Activated naive CD4-positive, alpha-beta T cell treated with anti-CD3 and anti-CD28 coated beads, Interleukin-2, amount 50 U/mL, for 72 hours (primary cell): ENCODE data around the gene ARL6IP1. TPM values are rescaled to one million over a fixed set of nuclear protein-coding genes. Genes with fewer than 3 reads are reported as not detected.

Source experiments
- ATAC-seq, 2 donors: fragments of 150-1000 bp; cut with Tn5 transposase; 2 replicates each; pipeline ENCODE4 v1.10.0; 2021; ENCODE audit warnings: mild to moderate bottlenecking in 2 of 2, moderate library complexity in 2 of 2
- DNase-seq, 2 donors: peaks; one replicate each; pipeline ENCODE4 v3.0.0; 2021 to 2022; ENCODE audit warnings: low spot score in 2 of 2
- H3K27ac Mint-ChIP-seq, 2 donors: one replicate each; pipeline ENCODE4 v1.8.0; 2022; ENCODE audit warnings: mild to moderate bottlenecking in 2 of 2, mixed read lengths in 2 of 2
- H3K36me3 Mint-ChIP-seq, 2 donors: one replicate each; pipeline ENCODE4 v1.8.0; 2022; ENCODE audit warnings: mixed read lengths in 2 of 2
- H3K9me3 Mint-ChIP-seq, 2 donors: one replicate each; pipeline ENCODE4 v1.8.0; 2022; ENCODE audit warnings: mixed read lengths in 2 of 2
- total RNA-seq, 2 donors: library from RNA; stranded (reverse); gene quantifications; one replicate each; pipeline ENCODE4 v1.2.3, GENCODE V29; 2022

The ARL6IP1 gene
- 100 to 1,000 TPM; 116 to 164 TPM for total RNA-seq

- peak; percentile 98 to 99 for DNase-seq
- peaks cover 20 to 45% of the 10 kb centered on the region in 2 donors for H3K36me3 Mint-ChIP-seq
- peak; percentile 94 to 96 for ATAC-seq
- H3K9me3 Mint-ChIP-seq = no peaks in the 10 kb centered on the region
- peak within 1 kb of the TSS; percentile 98 to 99 for H3K27ac Mint-ChIP-seq
These were observed at the start of gene ARL6IP1 for GRCh38 chr16:18801145-18801972. TSS of gene ARL6IP1 (minus strand) at chr16:18801549. CDS start at chr16:18801466, 83 bp downstream.

GRCh38 chr16:18846416-18846815 is 45.1 kb upstream of the ARL6IP1 start:
- ATAC-seq = no peak
- Mint-ChIP-seq H3K36me3 (peaks cover 13 to 19% of the 10 kb centered on the region in 2 donors), H3K27ac (peak overlapping the region in 1 of 2 donors; percentile 68), H3K9me3 (no peaks in the 10 kb centered on the region)
- DNase-seq = no peak

GRCh38 chr16:18842565-18842964 is 41.2 kb upstream of the ARL6IP1 start:
- Mint-ChIP-seq H3K9me3 (no peaks in the 10 kb centered on the region), H3K27ac (peak overlapping the region; percentile 38 to 82), H3K36me3 (peaks cover 20 to 27% of the 10 kb centered on the region in 2 donors)
- no peak for DNase-seq
- no peak for ATAC-seq

GRCh38 chr16:18841833-18842525 is 40.6 kb upstream of the ARL6IP1 start:
- peak overlapping the region; percentile 38 to 82 for H3K27ac Mint-ChIP-seq
- peaks cover 20 to 31% of the 10 kb centered on the region in 2 donors for H3K36me3 Mint-ChIP-seq
- DNase-seq (no peak), ATAC-seq (no peak)
- no peaks in the 10 kb centered on the region for H3K9me3 Mint-ChIP-seq

GRCh38 chr16:18839555-18839954 is 38.2 kb upstream of the ARL6IP1 start:
- no peaks in the 10 kb centered on the region for H3K9me3 Mint-ChIP-seq
- peak overlapping the region in 1 of 2 donors; percentile 53 for H3K27ac Mint-ChIP-seq
- DNase-seq (no peak), ATAC-seq (no peak)
- H3K36me3 Mint-ChIP-seq = peaks cover 30 to 48% of the 10 kb centered on the region in 2 donors

GRCh38 chr16:18836702-18837101 is 35.4 kb upstream of the ARL6IP1 start:
- Mint-ChIP-seq H3K9me3 (no peaks in the 10 kb centered on the region), H3K27ac (peak overlapping the region; percentile 35 to 92)
- ATAC-seq = peak; percentile 90 to 94

GRCh38 chr16:18834864-18835263 is 33.5 kb upstream of the ARL6IP1 start:
- Mint-ChIP-seq H3K9me3 (no peaks in the 10 kb centered on the region), H3K36me3 (peaks cover 36 to 48% of the 10 kb centered on the region in 2 donors), H3K27ac (peak overlapping the region in 1 of 2 donors; percentile 35)
- DNase-seq (no peak), ATAC-seq (no peak)

More at GRCh38 chr16:18836702-18837101, 35.4 kb upstream of the ARL6IP1 start:
- peaks cover 34 to 44% of the 10 kb centered on the region in 2 donors for H3K36me3 Mint-ChIP-seq
- DNase-seq = no peak

- DNase-seq (no peak), ATAC-seq (no peak)
- Mint-ChIP-seq H3K36me3 (peaks cover 38 to 48% of the 10 kb centered on the region in 2 donors), H3K27ac (peak overlapping the region; percentile 35 to 72), H3K9me3 (no peaks in the 10 kb centered on the region)
These were observed 32.6 kb upstream of the ARL6IP1 start for GRCh38 chr16:18833707-18834505.

- H3K9me3 Mint-ChIP-seq = no peaks in the 10 kb centered on the region
- peaks cover 42 to 51% of the 10 kb centered on the region in 2 donors for H3K36me3 Mint-ChIP-seq
- ATAC-seq (no peak), DNase-seq (no peak)
- H3K27ac Mint-ChIP-seq = peak overlapping the region in 1 of 2 donors; percentile 29
These were observed 31.3 kb upstream of the ARL6IP1 start for GRCh38 chr16:18832613-18833012.

GRCh38 chr16:18832006-18832405 is 30.7 kb upstream of the ARL6IP1 start:
- no peak for ATAC-seq
- Mint-ChIP-seq H3K9me3 (no peaks in the 10 kb centered on the region), H3K36me3 (peaks cover 42 to 47% of the 10 kb centered on the region in 2 donors), H3K27ac (no peak overlapping the region)
- DNase-seq = no peak

- no peak for ATAC-seq
- peak overlapping the region in 1 of 2 donors; percentile 40 for H3K27ac Mint-ChIP-seq
- peaks cover 24 to 27% of the 10 kb centered on the region in 2 donors for H3K36me3 Mint-ChIP-seq
- no peak for DNase-seq
- H3K9me3 Mint-ChIP-seq = no peaks in the 10 kb centered on the region
These were observed 27.9 kb upstream of the ARL6IP1 start for GRCh38 chr16:18829251-18829650.

GRCh38 chr16:18827890-18828289 is 26.5 kb upstream of the ARL6IP1 start:
- ATAC-seq (no peak), DNase-seq (no peak)
- Mint-ChIP-seq H3K36me3 (peaks cover 18 to 26% of the 10 kb centered on the region in 2 donors), H3K9me3 (no peaks in the 10 kb centered on the region), H3K27ac (peak overlapping the region in 1 of 2 donors; percentile 2)

GRCh38 chr16:18816286-18816685 is 14.9 kb upstream of the ARL6IP1 start:
- no peak for ATAC-seq
- peaks cover 15 to 36% of the 10 kb centered on the region in 2 donors for H3K36me3 Mint-ChIP-seq
- DNase-seq = no peak
- H3K9me3 Mint-ChIP-seq = no peaks in the 10 kb centered on the region
- H3K27ac Mint-ChIP-seq = peak overlapping the region in 1 of 2 donors; percentile 22

GRCh38 chr16:18811925-18812324 is 10.6 kb upstream of the ARL6IP1 start:
- H3K9me3 Mint-ChIP-seq = no peaks in the 10 kb centered on the region
- H3K36me3 Mint-ChIP-seq = peaks cover 23 to 40% of the 10 kb centered on the region in 2 donors
- DNase-seq (no peak), ATAC-seq (no peak)
- H3K27ac Mint-ChIP-seq = no peak overlapping the region

- Mint-ChIP-seq H3K27ac (no peak overlapping the region), H3K36me3 (peaks cover 23 to 30% of the 10 kb centered on the region in 2 donors), H3K9me3 (no peaks in the 10 kb centered on the region)
- DNase-seq (no peak), ATAC-seq (no peak)
These were observed 7.8 kb upstream of the ARL6IP1 start for GRCh38 chr16:18809165-18809564.

GRCh38 chr16:18805257-18805773 is 4.0 kb upstream of the ARL6IP1 start:
- H3K36me3 Mint-ChIP-seq = peaks cover 32 to 43% of the 10 kb centered on the region in 2 donors

More at GRCh38 chr16:18805257-18805773, 4.0 kb upstream of the ARL6IP1 start:
- H3K27ac Mint-ChIP-seq = peak overlapping the region in 1 of 2 donors; percentile 91
- no peak for DNase-seq
- no peak for ATAC-seq
- no peaks in the 10 kb centered on the region for H3K9me3 Mint-ChIP-seq
